SK-N-SH (cell line): ENCODE data around the gene AIFM3. TPM values are rescaled to one million over a fixed set of nuclear protein-coding genes. Genes with fewer than 3 reads are reported as not detected.
"Not testable (repeated sequence)": the region's sequence is repeated elsewhere in the genome, so short reads cannot be mapped to it uniquely, and the experiment has no call there.

Experiments
- CTCF ChIA-PET: fragments of 300-600, 350-600 bp; formaldehyde crosslinking; extraction: SDS; loops from one replicate; lab custom pipeline; 2021; lab: Yijun Ruan, JAX
- POLR2A ChIA-PET: fragments of 350-600 bp; sonication (Branson Sonifier 250); formaldehyde crosslinking; extraction: SDS; loops from one replicate; lab custom pipeline; 2020; ENCODE audit warnings: antibody characterized with exemption, inconsistent platforms; lab: Yijun Ruan, JAX
- DNase-seq: peaks from one replicate; pipeline ENCODE4 v3.0.0; 2012
- H2AFZ ChIP-seq: fragments of 200-600 bp; sonication (generic); 2 replicates; pipeline ENCODE4 v1.8.1; 2016; ENCODE audit warnings: antibody characterized with exemption, mild to moderate bottlenecking, low read depth
- H3F3A ChIP-seq: fragments of 200-600 bp; sonication (generic); replicated peaks from 2 replicates; pipeline ENCODE3; 2016; ENCODE audit warnings: antibody characterized with exemption, mild to moderate bottlenecking; ENCODE audit not compliant: insufficient read depth
- H3K27ac ChIP-seq, 2 experiments: fragments of 200-500 bp in 1 of 2; fragments of 200-600 bp in 1 of 2; sonication (Bioruptor generic) in 1 of 2; sonication (generic), shearing (Covaris generic) in 1 of 2; 2 replicates each; pipeline versions ENCODE4 v1.5.1 to v1.6.1; 2014 to 2016; ENCODE audit warnings: low read depth in 2 of 2, inconsistent platforms in 1 of 2, low read length in 1 of 2, mild to moderate bottlenecking in 1 of 2, mixed read lengths in 1 of 2
- H3K27me3 ChIP-seq: fragments of 200-600 bp; sonication (generic), shearing (Covaris generic); 2 replicates; pipeline ENCODE4 v1.6.1; 2016; ENCODE audit warnings: mixed run types; ENCODE audit not compliant: insufficient read depth
- H3K36me3 ChIP-seq, 2 experiments: fragments of 200-500 bp in 1 of 2; fragments of 200-600 bp in 1 of 2; sonication (Bioruptor generic) in 1 of 2; sonication (generic) in 1 of 2; replicated peaks in 1 of 2; 2 replicates each; pipeline versions ENCODE3 to v1.5.1; 2014 to 2016; ENCODE audit warnings: low read length in 1 of 2, mild to moderate bottlenecking in 1 of 2; ENCODE audit not compliant: insufficient read depth in 2 of 2, control insufficient read depth in 1 of 2
- H3K4me1 ChIP-seq, 2 experiments: fragments of 200-500 bp in 1 of 2; fragments of 200-600 bp in 1 of 2; sonication (Bioruptor generic) in 1 of 2; sonication (generic), shearing (Covaris generic) in 1 of 2; 2 replicates each; pipeline versions ENCODE4 v1.5.1 to v1.6.1; 2014 to 2016; ENCODE audit warnings: low read depth in 1 of 2, low read length in 1 of 2, mixed run types in 1 of 2; ENCODE audit not compliant: insufficient read depth in 2 of 2, control insufficient read depth in 1 of 2
- H3K4me2 ChIP-seq: fragments of 200-600 bp; sonication (generic), shearing (Covaris generic); 2 replicates; pipeline ENCODE4 v1.6.1; 2017; ENCODE audit warnings: mixed run types
- H3K4me3 ChIP-seq, 2 experiments: fragments of 200-500 bp in 1 of 2; fragments of 200-600 bp in 1 of 2; sonication (Bioruptor generic) in 1 of 2; sonication (generic), shearing (Covaris generic) in 1 of 2; 2 replicates each; pipeline versions ENCODE4 v1.5.1 to v1.8.1; 2014 to 2016; ENCODE audit warnings: low read depth in 2 of 2, inconsistent platforms in 1 of 2, low read length in 1 of 2, mild to moderate bottlenecking in 1 of 2, mixed read lengths in 1 of 2, moderate library complexity in 1 of 2
- H3K79me2 ChIP-seq: fragments of 200-600 bp; sonication (generic); 2 replicates; pipeline ENCODE4 v1.8.1; 2017; ENCODE audit warnings: mild to moderate bottlenecking; ENCODE audit not compliant: insufficient read depth
- H3K9ac ChIP-seq: fragments of 200-600 bp; sonication (generic); 2 replicates; pipeline ENCODE4 v1.6.1; 2017; ENCODE audit warnings: mixed run types
- H3K9me2 ChIP-seq: fragments of 200-600 bp; sonication (generic); 2 replicates; pipeline ENCODE4 v1.6.1; 2017; ENCODE audit warnings: mixed run types
- H3K9me3 ChIP-seq: fragments of 200-600 bp; sonication (generic); 2 replicates; pipeline ENCODE4 v1.6.1; 2017; ENCODE audit warnings: mixed run types, mild to moderate bottlenecking, moderate library complexity
- H4K20me1 ChIP-seq: fragments of 200-600 bp; sonication (generic); 2 replicates; pipeline ENCODE4 v1.6.1; 2017; ENCODE audit warnings: mild to moderate bottlenecking, mixed run types; ENCODE audit not compliant: insufficient read depth
- CHD2 ChIP-seq: fragments of 150-350 bp; IDR thresholded peaks from 2 replicates; pipeline ENCODE4 v1.6.1; 2018; ENCODE audit warnings: low read length; ENCODE audit not compliant: partially characterized antibody
- ELF1 ChIP-seq: IDR thresholded peaks from 2 replicates; pipeline ENCODE4 v1.4.0; 2012
- FOSL2 ChIP-seq: IDR thresholded peaks from 2 replicates; pipeline ENCODE4 v1.4.0; 2012; ENCODE audit warnings: low read depth, mild to moderate bottlenecking, moderate library complexity, borderline replicate concordance
- FOXM1 ChIP-seq: IDR thresholded peaks from 2 replicates; pipeline ENCODE4 v1.4.0; 2012; ENCODE audit warnings: low read depth, mild to moderate bottlenecking
- GATA2 ChIP-seq: sonication (generic); formaldehyde crosslinking; IDR thresholded peaks from 2 replicates; pipeline ENCODE4 v1.5.0; 2020; ENCODE audit warnings: mild to moderate bottlenecking, missing genetic modification reagents
- IRF3 ChIP-seq: fragments of 150-350 bp; IDR thresholded peaks from 2 replicates; pipeline ENCODE4 v1.6.1; 2016; ENCODE audit warnings: mild to moderate bottlenecking, low read depth, low read length
- MXI1 ChIP-seq: IDR thresholded peaks from 2 replicates; pipeline ENCODE4 v1.6.1; 2012; ENCODE audit warnings: mild to moderate bottlenecking, low read depth, low read length, improper control_type of control experiment
- NFIC ChIP-seq: IDR thresholded peaks from 2 replicates; pipeline ENCODE4 v1.4.0; 2012; ENCODE audit warnings: borderline replicate concordance
- POLR2AphosphoS5 ChIP-seq: IDR thresholded peaks from 2 replicates; pipeline ENCODE4 v1.6.1; 2012; ENCODE audit warnings: low read depth, low read length
- RAD21 ChIP-seq: IDR thresholded peaks from 2 replicates; pipeline ENCODE4 v1.6.1; 2012; ENCODE audit warnings: mild to moderate bottlenecking, low read length
- RFX5 ChIP-seq: IDR thresholded peaks from 2 replicates; pipeline ENCODE4 v1.6.1; 2012; ENCODE audit warnings: mild to moderate bottlenecking, improper control_type of control experiment, low read length
- RXRA ChIP-seq: IDR thresholded peaks from 2 replicates; pipeline ENCODE4 v1.4.0; 2012; ENCODE audit warnings: low read depth, mild to moderate bottlenecking, borderline replicate concordance
- TEAD4 ChIP-seq: IDR thresholded peaks from 2 replicates; pipeline ENCODE4 v1.4.0; 2012; ENCODE audit warnings: mild to moderate bottlenecking, borderline replicate concordance; ENCODE audit not compliant: insufficient read depth
- WGBS: methylation state at CpG from one replicate; pipeline ENCODE4 v1.1.6; 2017; ENCODE audit warnings: low lambda C conversion rate; 5-methylcytosine and 5-hydroxymethylcytosine counted together
- polyA plus RNA-seq, 3 experiments: library from polyadenylated mRNA; depleted of rRNA; stranded (reverse); fragments of >200 nt; gene quantifications; 2 replicates each; pipeline ENCODE4 v1.2.3, GENCODE V29; 2012

The AIFM3 gene
- polyA plus RNA-seq, 1 of the 3 experiments (the other 2 are of a cell fraction) = 1.7 TPM

GRCh38 chr22:20930004-20930403, 37.1 kb upstream of the AIFM3 start:
- 100% methylated on average over 1 of the region's 1 CpG for WGBS
- H3K9me2 ChIP-seq = no peaks in the 10 kb centered on the region
- no peak overlapping the region for H2AFZ ChIP-seq
- no peaks in the 10 kb centered on the region for H3K27me3 ChIP-seq
- H3K4me1 ChIP-seq = no peaks in the 10 kb centered on the region
- ChIA-PET CTCF (no interaction called here), POLR2A (no interaction called here)
- H3K9ac ChIP-seq = no peak overlapping the region
- peaks cover 92% of the 10 kb centered on the region for H4K20me1 ChIP-seq
- H3K9me3 ChIP-seq = no peaks in the 10 kb centered on the region
- DNase-seq = no peak
- peaks cover 6 to 14% of the 10 kb centered on the region in 2 experiments for H3K36me3 ChIP-seq
- peaks cover 100% of the 10 kb centered on the region for H3K79me2 ChIP-seq
- TF ChIP-seq RAD21 (no peak), ELF1 (no peak), FOSL2 (no peak), FOXM1 (no peak), TEAD4 (no peak), MXI1 (no peak), RFX5 (no peak), IRF3 (no peak), CHD2 (no peak), POLR2AphosphoS5 (no peak), NFIC (no peak), RXRA (no peak), GATA2 (CRISPR knock-in tag) (no peak)
- no peak overlapping the region for H3K27ac ChIP-seq
- H3K4me2 ChIP-seq = no peak overlapping the region
- no peak overlapping the region for H3K4me3 ChIP-seq
- H3F3A ChIP-seq = peaks cover 7% of the 10 kb centered on the region

GRCh38 chr22:20930435-20930834, 36.6 kb upstream of the AIFM3 start:
- H2AFZ ChIP-seq, POLR2A ChIA-PET, H3K9me3 ChIP-seq, H3K27me3 ChIP-seq, DNase-seq, CTCF ChIA-PET, H3K4me1 ChIP-seq, H3K9me2 ChIP-seq, H3K4me2 ChIP-seq, H3K27ac ChIP-seq, H3K4me3 ChIP-seq, H3F3A ChIP-seq, H3K9ac ChIP-seq: not testable (repeated sequence)
- H4K20me1 ChIP-seq = peaks cover 92% of the 10 kb centered on the region
- 97% methylated on average over 12 of the region's 12 CpGs for WGBS
- peaks cover 6 to 14% of the 10 kb centered on the region in 2 experiments for H3K36me3 ChIP-seq
- peaks cover 100% of the 10 kb centered on the region for H3K79me2 ChIP-seq
